Mesenchymal stem cell (in vitro differentiated cells and primary cell): ENCODE results near the gene LARGE1.
A peak's percentile ranks its signal among the peaks of the same experiment; 100 is the strongest.

Experiments used
- DNase-seq: peaks from one replicate; pipeline ENCODE4 v3.0.0-alpha.2; 2013
- H2AFZ ChIP-seq: one replicate; pipeline ENCODE4 v1.6.1; 2013; ENCODE audit warnings: low read depth, mild to moderate bottlenecking, control low read depth, inconsistent platforms, low read length, moderate library complexity
- H2AK5ac ChIP-seq: 2 replicates; pipeline ENCODE4 v1.6.1; 2013; ENCODE audit warnings: low read length, moderate library complexity, mild to moderate bottlenecking, inconsistent platforms; ENCODE audit not compliant: severe bottlenecking
- H2BK120ac ChIP-seq: one replicate; pipeline ENCODE4 v1.6.1; 2013; ENCODE audit warnings: low read depth, mild to moderate bottlenecking, inconsistent platforms, low read length, moderate library complexity
- H2BK12ac ChIP-seq, 2 experiments: one replicate each; pipeline ENCODE4 v1.6.1; 2013; ENCODE audit warnings: inconsistent platforms in 2 of 2, low read length in 2 of 2, mild to moderate bottlenecking in 2 of 2, moderate library complexity in 2 of 2, control low read depth in 1 of 2
- H2BK15ac ChIP-seq: one replicate; pipeline ENCODE4 v1.6.1; 2013; ENCODE audit warnings: mild to moderate bottlenecking, low read depth, inconsistent platforms; ENCODE audit not compliant: poor library complexity, severe bottlenecking
- H2BK5ac ChIP-seq: 2 replicates; pipeline ENCODE4 v1.6.1; 2013; ENCODE audit warnings: low read depth, mild to moderate bottlenecking, low read length, control low read depth, inconsistent platforms; ENCODE audit not compliant: poor library complexity, severe bottlenecking
- H3K14ac ChIP-seq, 2 experiments: one replicate each; pipeline ENCODE4 v1.6.1; 2013; ENCODE audit warnings: inconsistent platforms in 2 of 2, low read length in 2 of 2, control low read depth in 1 of 2, mild to moderate bottlenecking in 1 of 2, moderate library complexity in 1 of 2
- H3K18ac ChIP-seq, 2 experiments: one replicate each; pipeline ENCODE4 v1.6.1; 2013; ENCODE audit warnings: inconsistent platforms in 2 of 2, low read length in 2 of 2, control low read depth in 1 of 2, low read depth in 1 of 2, mild to moderate bottlenecking in 1 of 2
- H3K23ac ChIP-seq, 2 experiments: one replicate each; pipeline ENCODE4 v1.6.1; 2013; ENCODE audit warnings: inconsistent platforms in 2 of 2, low read length in 2 of 2, mild to moderate bottlenecking in 2 of 2, moderate library complexity in 2 of 2, control low read depth in 1 of 2
- H3K27ac ChIP-seq: 2 replicates; pipeline ENCODE4 v1.5.1; 2013; ENCODE audit warnings: mild to moderate bottlenecking, moderate library complexity, low read length, control low read depth, inconsistent platforms; ENCODE audit not compliant: poor library complexity, severe bottlenecking
- H3K27me3 ChIP-seq, 2 experiments: 2 replicates each; pipeline versions ENCODE4 v1.6.1 to v1.7.0; 2013; ENCODE audit warnings: low read length in 2 of 2, mild to moderate bottlenecking in 2 of 2, moderate library complexity in 2 of 2, control low read depth in 1 of 2, inconsistent platforms in 1 of 2; ENCODE audit not compliant: control insufficient read depth in 1 of 2, insufficient read depth in 1 of 2
- H3K36me3 ChIP-seq, 2 experiments: 2 replicates each; pipeline versions ENCODE4 v1.6.1 to v1.7.0; 2013; ENCODE audit warnings: low read length in 2 of 2, control low read depth in 1 of 2, inconsistent platforms in 1 of 2, low read depth in 1 of 2, mild to moderate bottlenecking in 1 of 2; ENCODE audit not compliant: insufficient read depth in 2 of 2, control insufficient read depth in 1 of 2
- H3K4ac ChIP-seq, 2 experiments: one replicate each; pipeline ENCODE4 v1.6.1; 2013; ENCODE audit warnings: inconsistent platforms in 2 of 2, low read length in 2 of 2, mild to moderate bottlenecking in 2 of 2, moderate library complexity in 2 of 2, control low read depth in 1 of 2, low read depth in 1 of 2
- H3K4me1 ChIP-seq: 2 replicates; pipeline ENCODE4 v1.6.1; 2013; ENCODE audit warnings: low read depth, low read length, control low read depth; ENCODE audit not compliant: control insufficient read depth, insufficient read depth
- H3K4me2 ChIP-seq: 2 replicates; pipeline ENCODE4 v1.6.1; 2013; ENCODE audit warnings: low read length, mild to moderate bottlenecking, inconsistent platforms; ENCODE audit not compliant: poor library complexity, severe bottlenecking
- H3K4me3 ChIP-seq, 2 experiments: 2 replicates each; pipeline versions ENCODE4 v1.5.1 to v1.7.0; 2013; ENCODE audit warnings: low read length in 2 of 2, mild to moderate bottlenecking in 2 of 2, control low read depth in 1 of 2, low read depth in 1 of 2; ENCODE audit not compliant: insufficient read depth in 1 of 2
- H3K79me1 ChIP-seq: replicated peaks from 2 replicates; pipeline ENCODE4 v1.6.1; 2013; ENCODE audit warnings: mild to moderate bottlenecking, control low read depth, low read length, inconsistent platforms; ENCODE audit not compliant: poor library complexity, severe bottlenecking
- H3K9ac ChIP-seq: 2 replicates; pipeline ENCODE4 v1.7.0; 2013; ENCODE audit warnings: mild to moderate bottlenecking, low read length, moderate library complexity
- H3K9me3 ChIP-seq: 2 replicates; pipeline ENCODE4 v1.7.0; 2013; ENCODE audit warnings: mild to moderate bottlenecking, low read length; ENCODE audit not compliant: control insufficient read depth
- H4K8ac ChIP-seq: one replicate; pipeline ENCODE4 v1.6.1; 2013; ENCODE audit warnings: inconsistent platforms, mild to moderate bottlenecking, low read length, moderate library complexity
- H4K91ac ChIP-seq: one replicate; pipeline ENCODE4 v1.6.1; 2013; ENCODE audit warnings: mild to moderate bottlenecking, low read length, inconsistent platforms
- WGBS: methylation state at CpG from one replicate; pipeline ENCODE4 v1.1.7; 2013; ENCODE audit warnings: mixed read lengths; 5-methylcytosine and 5-hydroxymethylcytosine counted together

LARGE1 gene

DNA sequence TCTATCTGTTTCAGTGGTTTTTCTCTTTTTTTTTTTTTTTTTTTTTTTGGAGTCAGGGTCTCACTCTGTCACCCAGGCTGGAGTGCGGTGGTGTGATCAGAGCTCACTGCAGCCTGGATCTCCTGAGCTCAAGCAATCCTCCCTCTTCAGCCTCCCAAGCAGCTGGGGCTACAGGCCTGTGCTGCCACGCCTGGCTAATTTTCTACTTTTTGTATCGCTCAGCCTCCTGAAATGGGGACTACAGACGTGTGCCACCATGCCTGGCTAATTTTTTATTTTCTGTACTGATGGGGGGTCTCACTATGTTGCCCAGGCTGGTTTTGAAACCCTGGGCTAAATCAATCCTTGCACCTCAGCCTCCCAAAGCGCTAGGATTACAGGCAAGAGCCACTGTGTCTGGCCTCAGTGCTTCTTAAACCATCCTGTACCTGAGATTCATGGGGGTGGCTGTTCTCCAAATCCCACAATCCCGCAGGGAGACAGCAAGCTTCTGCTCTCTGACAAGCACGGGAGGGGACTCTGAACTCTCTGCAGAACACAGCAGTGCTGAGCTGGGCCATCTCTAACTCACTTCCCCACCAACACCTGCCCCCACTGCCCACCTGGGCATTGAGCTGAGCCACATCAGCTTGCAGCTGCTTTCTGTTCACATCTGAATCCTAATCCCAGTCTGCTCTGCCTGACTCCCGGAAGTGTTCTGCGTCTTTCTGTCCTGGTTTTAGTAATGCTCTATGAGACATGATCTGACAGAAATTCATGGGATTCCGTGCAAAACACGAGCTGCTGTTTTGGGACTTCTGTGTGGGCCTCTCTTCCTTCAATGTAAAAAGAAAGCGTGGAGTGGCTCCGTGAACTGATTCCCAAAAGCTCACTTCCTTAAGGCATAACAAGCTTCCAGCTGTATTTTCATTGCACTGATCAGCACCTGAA is 400.0 kb downstream of the LARGE1 start:
- Histone ChIP-seq H4K8ac (no peak overlapping the region), H3K4me3 (no peak overlapping the region), H3K9me3 (no peaks in the 10 kb centered on the region), H3K4me2 (no peak overlapping the region), H2BK12ac (no peak overlapping the region), H2AFZ (no peak overlapping the region), H3K27me3 (no peaks in the 10 kb centered on the region), H3K4ac (no peak overlapping the region), H4K91ac (no peak overlapping the region), H3K27ac (no peak overlapping the region), H2AK5ac (no peak overlapping the region), H3K4me1 (peaks cover 10% of the 10 kb centered on the region), H2BK5ac (no peak overlapping the region), H3K36me3 (peaks cover 0 to 6% of the 10 kb centered on the region in 2 experiments), H3K14ac (no peak overlapping the region), H3K18ac (no peak overlapping the region), H2BK120ac (no peak overlapping the region), H2BK15ac (no peak overlapping the region), H3K23ac (no peak overlapping the region), H3K79me1 (peaks cover 2% of the 10 kb centered on the region), H3K9ac (peak overlapping the region; percentile 62)
- 88% methylated on average over 10 of the region's 13 CpGs for WGBS
- no peak for DNase-seq

DNA sequence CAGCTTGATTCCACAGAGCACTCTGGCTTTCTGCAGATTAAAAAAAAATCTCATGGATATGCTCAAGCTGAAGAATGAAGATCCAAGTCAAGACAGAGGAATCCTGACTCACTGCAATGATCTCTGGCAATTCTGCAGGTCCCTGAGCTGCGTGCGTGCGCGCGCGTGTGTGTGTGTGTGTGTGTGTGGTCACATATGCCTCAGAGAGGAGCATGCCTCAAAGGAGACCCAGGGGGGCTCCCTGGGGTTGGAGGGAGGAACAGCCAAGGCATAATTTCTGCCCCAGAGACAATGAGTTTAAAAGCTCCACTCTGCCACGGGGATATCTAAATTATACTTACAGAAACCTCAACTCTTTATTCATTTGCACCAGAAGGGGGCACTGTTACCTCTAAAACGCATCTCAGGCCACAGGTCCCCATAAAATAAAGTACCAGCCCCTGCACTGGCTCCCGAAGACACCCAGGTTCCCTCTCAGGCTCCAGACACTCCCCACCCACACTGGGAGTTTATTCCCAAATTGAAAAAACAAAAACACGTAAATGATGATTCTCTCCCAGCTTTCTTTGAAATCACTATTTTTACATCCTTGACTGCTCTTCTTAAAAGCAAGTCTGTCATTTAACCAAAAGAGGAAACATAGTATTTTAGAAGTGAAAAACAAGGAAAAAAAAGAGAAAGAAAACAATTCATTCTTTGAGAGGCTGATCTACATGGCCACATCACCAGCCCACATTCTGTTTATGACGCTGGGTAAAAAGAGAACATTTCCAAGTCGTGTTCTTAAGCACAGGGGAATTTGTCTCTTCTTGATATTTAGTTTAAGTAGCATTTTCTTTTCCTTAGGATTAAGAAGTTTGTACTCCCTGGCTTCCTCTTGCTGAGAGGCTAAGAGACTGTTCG is 401.0 kb downstream of the LARGE1 start:
- no peak overlapping the region for H2BK12ac ChIP-seq
- no peak overlapping the region for H4K8ac ChIP-seq
- H3K4me2 ChIP-seq = no peak overlapping the region
- H2BK120ac ChIP-seq = no peak overlapping the region
- peaks cover 2% of the 10 kb centered on the region for H3K79me1 ChIP-seq
- no peaks in the 10 kb centered on the region for H3K27me3 ChIP-seq
- H4K91ac ChIP-seq = no peak overlapping the region
- WGBS = 60% methylated on average over 13 of the region's 13 CpGs
- no peak overlapping the region for H2AFZ ChIP-seq
- peak overlapping the region in 1 of 2 experiments; percentile 32 for H3K23ac ChIP-seq
- peaks cover 0 to 6% of the 10 kb centered on the region in 2 experiments for H3K36me3 ChIP-seq
- no peak overlapping the region for H3K18ac ChIP-seq
- H3K9me3 ChIP-seq = no peaks in the 10 kb centered on the region
- no peak overlapping the region for H3K14ac ChIP-seq
- peak; percentile 58 for DNase-seq
- H3K4me3 ChIP-seq = peak overlapping the region in 1 of 2 experiments; percentile 47
- no peak overlapping the region for H2AK5ac ChIP-seq
- peak overlapping the region; percentile 62 for H3K9ac ChIP-seq
- peaks cover 10% of the 10 kb centered on the region for H3K4me1 ChIP-seq
- H3K27ac ChIP-seq = no peak overlapping the region
- no peak overlapping the region for H2BK5ac ChIP-seq
- H2BK15ac ChIP-seq = no peak overlapping the region
- no peak overlapping the region for H3K4ac ChIP-seq

DNA sequence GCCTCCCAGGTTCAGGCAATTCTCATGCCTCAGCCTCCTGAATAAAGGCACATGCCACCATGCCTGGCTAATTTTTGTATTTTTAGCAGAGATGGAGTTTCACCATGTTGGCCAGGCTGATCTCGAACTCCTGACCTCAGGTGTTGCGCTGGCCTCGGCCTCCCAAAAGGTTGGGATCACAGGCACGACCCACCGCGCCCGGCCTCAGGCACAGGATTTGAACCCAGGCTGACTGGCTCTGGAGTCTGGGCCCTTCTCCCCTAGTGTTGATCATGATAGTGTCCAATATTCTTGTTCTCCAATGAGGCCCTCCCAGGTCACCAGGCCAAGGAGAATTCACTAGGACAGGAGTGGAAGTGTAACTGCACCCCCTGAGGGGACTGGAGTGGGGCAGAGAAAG is 401.9 kb downstream of the LARGE1 start:
- H3K9me3 ChIP-seq = no peaks in the 10 kb centered on the region

DNA sequence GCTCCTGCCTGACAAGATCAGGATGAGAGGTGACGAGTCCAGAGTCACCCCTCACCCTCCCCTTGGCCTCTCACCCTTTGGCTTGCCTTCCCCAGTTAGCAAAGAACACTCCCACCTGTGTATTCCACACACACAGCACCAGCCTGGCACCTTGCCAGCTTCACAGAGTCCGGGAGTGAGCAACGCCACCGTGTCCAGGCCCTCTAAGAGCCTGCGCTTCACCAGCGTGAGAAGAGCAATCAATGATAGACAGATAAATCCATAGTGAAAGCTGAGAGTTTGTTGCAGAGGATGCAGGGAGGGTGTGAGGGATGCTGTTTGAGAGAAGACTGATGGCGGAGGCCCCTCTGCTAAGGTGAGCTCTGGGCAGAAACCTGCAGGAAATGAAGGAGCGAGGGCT is 404.5 kb downstream of the LARGE1 start:
- Histone ChIP-seq H3K9me3 (no peaks in the 10 kb centered on the region), H3K27me3 (no peaks in the 10 kb centered on the region), H3K18ac (no peak overlapping the region), H3K79me1 (peaks cover 2% of the 10 kb centered on the region), H3K27ac (no peak overlapping the region), H2AFZ (no peak overlapping the region), H3K4me2 (no peak overlapping the region), H3K23ac (no peak overlapping the region), H3K4me1 (peaks cover 10% of the 10 kb centered on the region), H2BK15ac (no peak overlapping the region), H2BK120ac (no peak overlapping the region), H2BK5ac (no peak overlapping the region), H4K91ac (no peak overlapping the region), H3K36me3 (peaks cover 0 to 2% of the 10 kb centered on the region in 2 experiments), H3K14ac (no peak overlapping the region), H2AK5ac (no peak overlapping the region), H3K4me3 (no peak overlapping the region), H4K8ac (no peak overlapping the region), H3K4ac (no peak overlapping the region), H2BK12ac (no peak overlapping the region), H3K9ac (no peak overlapping the region)
- WGBS = 92% methylated on average over 8 of the region's 8 CpGs
- DNase-seq = no peak

More for the DNA sequence above, 401.9 kb downstream of the LARGE1 start:
- H3K36me3 ChIP-seq = peaks cover 0 to 6% of the 10 kb centered on the region in 2 experiments
- WGBS = 95% methylated on average over 7 of the region's 7 CpGs
- no peak overlapping the region for H3K14ac ChIP-seq
- H3K23ac ChIP-seq = no peak overlapping the region
- no peak overlapping the region for H2BK15ac ChIP-seq
- peaks cover 2% of the 10 kb centered on the region for H3K79me1 ChIP-seq
- no peak overlapping the region for H3K4me3 ChIP-seq
- H4K8ac ChIP-seq = no peak overlapping the region
- H3K4ac ChIP-seq = no peak overlapping the region
- H3K4me2 ChIP-seq = no peak overlapping the region
- no peak for DNase-seq
- H2AK5ac ChIP-seq = peak overlapping the region; percentile 13
- H3K27me3 ChIP-seq = no peaks in the 10 kb centered on the region
- H2AFZ ChIP-seq = no peak overlapping the region
- no peak overlapping the region for H3K18ac ChIP-seq
- H3K27ac ChIP-seq = no peak overlapping the region
- H2BK12ac ChIP-seq = no peak overlapping the region
- H3K9ac ChIP-seq = peak overlapping the region; percentile 62
- H2BK5ac ChIP-seq = no peak overlapping the region
- H4K91ac ChIP-seq = no peak overlapping the region
- H3K4me1 ChIP-seq = peaks cover 10% of the 10 kb centered on the region
- no peak overlapping the region for H2BK120ac ChIP-seq
